ENCODE results near the gene RDH16. TPM values are rescaled to one million over a fixed set of nuclear protein-coding genes. Genes with fewer than 3 reads are reported as not detected.
"Not testable (repeated sequence)": the region's sequence is repeated elsewhere in the genome, so short reads cannot be mapped to it uniquely, and the experiment has no call there.

RDH16 gene
- total RNA-seq, 1 experiment from 2014 or later, result 0.39 TPM

- no peaks in the 10 kb centered on the region; the same call in 1 of the 2 replicates for H3K9me3 ChIP-seq
- DNase-seq, result no peak
- H3K27me3 Mint-ChIP-seq (ENCODE audit: insufficient read depth, unreplicated experiment), result no peaks in the 10 kb centered on the region
- no TSS peak for BruUV-seq (replicated peaks)
- H3K36me3 Mint-ChIP-seq (ENCODE audit: insufficient read depth, unreplicated experiment), result no peaks in the 10 kb centered on the region
- no peak for TF ChIP-seq CTCF (IDR thresholded peaks at IDR 0.05; ENCODE audit: insufficient read depth in 1 of 2, low read depth in 1 of 2, low read length in 1 of 2, severe bottlenecking in 1 of 2, unreplicated experiment in 1 of 2)
- CTCF ChIA-PET, result no interaction called here
- POLR2A ChIA-PET, result no interaction called here
- peaks cover 8% of the 10 kb centered on the region for H3K9me3 Mint-ChIP-seq (ENCODE audit: unreplicated experiment)
- H3K4me1 ChIP-seq, result peaks cover 8% of the 10 kb centered on the region; the same call in 1 of the 2 replicates
- peak overlapping the region; percentile 72 for H3K27ac Mint-ChIP-seq (ENCODE audit: unreplicated experiment)
- intact Hi-C loops (cut with micrococcal nuclease; ENCODE audit: unreplicated experiment), result no loop called here
- H3K36me3 ChIP-seq (ENCODE audit: control insufficient read depth, insufficient read depth, low read length), result no peaks in the 10 kb centered on the region
- H3K4me3 ChIP-seq (ENCODE audit: low read depth, low read length), result no peak overlapping the region
- peaks cover 10% of the 10 kb centered on the region for H3K4me1 Mint-ChIP-seq (ENCODE audit: low read depth, unreplicated experiment)
- no peak overlapping the region for H3K4me3 Mint-ChIP-seq (ENCODE audit: unreplicated experiment)
- no peaks in the 10 kb centered on the region for H3K27me3 ChIP-seq (replicated peaks; ENCODE audit: control insufficient read depth, insufficient read depth, low read length)
Measured at GRCh38 chr12:56941299-56942017, 15.9 kb downstream of the RDH16 start.

GRCh38 chr12:56940942-56941298 lies 16.5 kb downstream of the RDH16 start:
- intact Hi-C loops (cut with micrococcal nuclease; ENCODE audit: unreplicated experiment); H3K4me1 Mint-ChIP-seq (ENCODE audit: low read depth, unreplicated experiment); H3K27me3 ChIP-seq (replicated peaks; ENCODE audit: control insufficient read depth, insufficient read depth, low read length); H3K9me3 ChIP-seq; H3K27me3 Mint-ChIP-seq (ENCODE audit: insufficient read depth, unreplicated experiment); H3K4me3 Mint-ChIP-seq (ENCODE audit: unreplicated experiment); H3K4me3 ChIP-seq (ENCODE audit: low read depth, low read length); DNase-seq; H3K9me3 Mint-ChIP-seq (ENCODE audit: unreplicated experiment); H3K36me3 Mint-ChIP-seq (ENCODE audit: insufficient read depth, unreplicated experiment); CTCF ChIA-PET; BruUV-seq (replicated peaks); H3K4me1 ChIP-seq; POLR2A ChIA-PET; H3K36me3 ChIP-seq (ENCODE audit: control insufficient read depth, insufficient read depth, low read length): not testable (repeated sequence)
- H3K27ac Mint-ChIP-seq (ENCODE audit: unreplicated experiment), result peak overlapping the region; percentile 72

GRCh38 chr12:56935752-56936151 lies 21.7 kb downstream of the RDH16 start:
- intact Hi-C loops (cut with micrococcal nuclease; ENCODE audit: unreplicated experiment), result no loop called here
- H3K36me3 Mint-ChIP-seq (ENCODE audit: insufficient read depth, unreplicated experiment), result no peaks in the 10 kb centered on the region
- no peak for TF ChIP-seq CTCF (IDR thresholded peaks at IDR 0.05; ENCODE audit: insufficient read depth in 1 of 2, low read depth in 1 of 2, low read length in 1 of 2, severe bottlenecking in 1 of 2, unreplicated experiment in 1 of 2)
- DNase-seq, result no peak
- CTCF ChIA-PET, result no interaction called here
- Histone ChIP-seq H3K9me3 (no peaks in the 10 kb centered on the region), H3K4me1 (no peaks in the 10 kb centered on the region), H3K36me3 (ENCODE audit: control insufficient read depth, insufficient read depth, low read length) (no peaks in the 10 kb centered on the region), H3K4me3 (ENCODE audit: low read depth, low read length) (no peak overlapping the region), H3K27me3 (replicated peaks; ENCODE audit: control insufficient read depth, insufficient read depth, low read length) (no peaks in the 10 kb centered on the region)
- BruUV-seq (replicated peaks), result no TSS peak
- no peaks in the 10 kb centered on the region for H3K27me3 Mint-ChIP-seq (ENCODE audit: insufficient read depth, unreplicated experiment)
- POLR2A ChIA-PET, result no interaction called here
- H3K4me3 Mint-ChIP-seq (ENCODE audit: unreplicated experiment), result no peak overlapping the region
- H3K27ac Mint-ChIP-seq (ENCODE audit: unreplicated experiment), result no peak overlapping the region
- no peaks in the 10 kb centered on the region for H3K4me1 Mint-ChIP-seq (ENCODE audit: low read depth, unreplicated experiment)
- no peaks in the 10 kb centered on the region for H3K9me3 Mint-ChIP-seq (ENCODE audit: unreplicated experiment)

- no peaks in the 10 kb centered on the region for H3K9me3 Mint-ChIP-seq (ENCODE audit: unreplicated experiment)
- H3K27me3 Mint-ChIP-seq (ENCODE audit: insufficient read depth, unreplicated experiment), result no peaks in the 10 kb centered on the region
- BruUV-seq (replicated peaks), result no TSS peak
- no peak overlapping the region for H3K4me3 ChIP-seq (ENCODE audit: low read depth, low read length)
- ChIA-PET CTCF (no interaction called here), POLR2A (no interaction called here)
- H3K4me1 ChIP-seq, result no peaks in the 10 kb centered on the region
- H3K27ac Mint-ChIP-seq (ENCODE audit: unreplicated experiment), result no peak overlapping the region
- H3K27me3 ChIP-seq (replicated peaks; ENCODE audit: control insufficient read depth, insufficient read depth, low read length), result no peaks in the 10 kb centered on the region
- no peak for DNase-seq
- H3K4me3 Mint-ChIP-seq (ENCODE audit: unreplicated experiment), result no peak overlapping the region
- no peaks in the 10 kb centered on the region for H3K4me1 Mint-ChIP-seq (ENCODE audit: low read depth, unreplicated experiment)
- no peak for TF ChIP-seq CTCF (IDR thresholded peaks at IDR 0.05; ENCODE audit: insufficient read depth in 1 of 2, low read depth in 1 of 2, low read length in 1 of 2, severe bottlenecking in 1 of 2, unreplicated experiment in 1 of 2)
- H3K9me3 ChIP-seq, result no peaks in the 10 kb centered on the region
- intact Hi-C loops (cut with micrococcal nuclease; ENCODE audit: unreplicated experiment), result no loop called here
- H3K36me3 Mint-ChIP-seq (ENCODE audit: insufficient read depth, unreplicated experiment), result no peaks in the 10 kb centered on the region
- H3K36me3 ChIP-seq (ENCODE audit: control insufficient read depth, insufficient read depth, low read length), result no peaks in the 10 kb centered on the region
Measured at GRCh38 chr12:56935157-56935556, 22.3 kb downstream of the RDH16 start.
